ENCODE measurements around the gene DENND2D. TPM values are rescaled to one million over a fixed set of nuclear protein-coding genes. Genes with fewer than 3 reads are reported as not detected.

Gene DENND2D
- total RNA-seq, 1 donor, result 49.5 TPM

- Histone ChIP-seq H3K4me3 (ENCODE audit: low read length) (no peak overlapping the region), H3K4me1 (ENCODE audit: insufficient read depth, low read length) (peaks cover 78% of the 10 kb centered on the region), H3K27me3 (ENCODE audit: insufficient read depth, low read length) (no peaks in the 10 kb centered on the region), H3K9me3 (ENCODE audit: low read depth, low read length) (no peaks in the 10 kb centered on the region)
These were observed 14.4 kb upstream of the DENND2D start for GRCh38 chr1:111214884-111215283.

- H3K9me3 ChIP-seq (ENCODE audit: low read depth, low read length), result no peaks in the 10 kb centered on the region
- H3K27me3 ChIP-seq (ENCODE audit: insufficient read depth, low read length), result no peaks in the 10 kb centered on the region
- H3K4me3 ChIP-seq (ENCODE audit: low read length), result no peak overlapping the region
- peaks cover 71% of the 10 kb centered on the region for H3K4me1 ChIP-seq (ENCODE audit: insufficient read depth, low read length)
These were observed 13.8 kb upstream of the DENND2D start for GRCh38 chr1:111214074-111214801.

GRCh38 chr1:111213412-111213811, 13.0 kb upstream of the DENND2D start:
- H3K9me3 ChIP-seq (ENCODE audit: low read depth, low read length), result no peaks in the 10 kb centered on the region
- H3K4me3 ChIP-seq (ENCODE audit: low read length), result no peak overlapping the region
- H3K27me3 ChIP-seq (ENCODE audit: insufficient read depth, low read length), result no peaks in the 10 kb centered on the region
- peaks cover 63% of the 10 kb centered on the region for H3K4me1 ChIP-seq (ENCODE audit: insufficient read depth, low read length)

GRCh38 chr1:111212634-111213335, 12.3 kb upstream of the DENND2D start:
- no peaks in the 10 kb centered on the region for H3K27me3 ChIP-seq (ENCODE audit: insufficient read depth, low read length)
- H3K4me3 ChIP-seq (ENCODE audit: low read length), result no peak overlapping the region
- no peaks in the 10 kb centered on the region for H3K9me3 ChIP-seq (ENCODE audit: low read depth, low read length)
- H3K4me1 ChIP-seq (ENCODE audit: insufficient read depth, low read length), result peaks cover 58% of the 10 kb centered on the region

- no peaks in the 10 kb centered on the region for H3K27me3 ChIP-seq (ENCODE audit: insufficient read depth, low read length)
- no peak overlapping the region for H3K4me3 ChIP-seq (ENCODE audit: low read length)
- peaks cover 55% of the 10 kb centered on the region for H3K4me1 ChIP-seq (ENCODE audit: insufficient read depth, low read length)
- H3K9me3 ChIP-seq (ENCODE audit: low read depth, low read length), result no peaks in the 10 kb centered on the region
These were observed 11.5 kb upstream of the DENND2D start for GRCh38 chr1:111211921-111212320.

- Histone ChIP-seq H3K4me3 (ENCODE audit: low read length) (no peak overlapping the region), H3K9me3 (ENCODE audit: low read depth, low read length) (no peaks in the 10 kb centered on the region), H3K27me3 (ENCODE audit: insufficient read depth, low read length) (no peaks in the 10 kb centered on the region), H3K4me1 (ENCODE audit: insufficient read depth, low read length) (peaks cover 52% of the 10 kb centered on the region)
These were observed 9.2 kb upstream of the DENND2D start for GRCh38 chr1:111209622-111210021.

GRCh38 chr1:111208921-111209320, 8.5 kb upstream of the DENND2D start:
- no peaks in the 10 kb centered on the region for H3K27me3 ChIP-seq (ENCODE audit: insufficient read depth, low read length)
- H3K9me3 ChIP-seq (ENCODE audit: low read depth, low read length), result no peaks in the 10 kb centered on the region
- peaks cover 49% of the 10 kb centered on the region for H3K4me1 ChIP-seq (ENCODE audit: insufficient read depth, low read length)
- H3K4me3 ChIP-seq (ENCODE audit: low read length), result no peak overlapping the region

- Histone ChIP-seq H3K27me3 (ENCODE audit: insufficient read depth, low read length) (no peaks in the 10 kb centered on the region), H3K4me1 (ENCODE audit: insufficient read depth, low read length) (peaks cover 59% of the 10 kb centered on the region), H3K4me3 (ENCODE audit: low read length) (no peak overlapping the region), H3K9me3 (ENCODE audit: low read depth, low read length) (no peaks in the 10 kb centered on the region)
These were observed 5.2 kb upstream of the DENND2D start for GRCh38 chr1:111205714-111206050.

GRCh38 chr1:111204983-111205713, 4.7 kb upstream of the DENND2D start:
- H3K4me3 ChIP-seq (ENCODE audit: low read length), result peak overlapping the region; percentile 48
- H3K4me1 ChIP-seq (ENCODE audit: insufficient read depth, low read length), result peaks cover 64% of the 10 kb centered on the region
- H3K9me3 ChIP-seq (ENCODE audit: low read depth, low read length), result no peaks in the 10 kb centered on the region
- H3K27me3 ChIP-seq (ENCODE audit: insufficient read depth, low read length), result no peaks in the 10 kb centered on the region

GRCh38 chr1:111204201-111204982, 3.9 kb upstream of the DENND2D start:
- Histone ChIP-seq H3K9me3 (ENCODE audit: low read depth, low read length) (no peaks in the 10 kb centered on the region), H3K4me3 (ENCODE audit: low read length) (peak overlapping the region; percentile 48), H3K27me3 (ENCODE audit: insufficient read depth, low read length) (no peaks in the 10 kb centered on the region), H3K4me1 (ENCODE audit: insufficient read depth, low read length) (peaks cover 72% of the 10 kb centered on the region)

GRCh38 chr1:111203681-111204200, 3.3 kb upstream of the DENND2D start:
- Histone ChIP-seq H3K27me3 (ENCODE audit: insufficient read depth, low read length) (no peaks in the 10 kb centered on the region), H3K4me3 (ENCODE audit: low read length) (peak overlapping the region; percentile 48), H3K4me1 (ENCODE audit: insufficient read depth, low read length) (peaks cover 78% of the 10 kb centered on the region), H3K9me3 (ENCODE audit: low read depth, low read length) (no peaks in the 10 kb centered on the region)

GRCh38 chr1:111202707-111203623, 2.5 kb upstream of the DENND2D start:
- no peaks in the 10 kb centered on the region for H3K27me3 ChIP-seq (ENCODE audit: insufficient read depth, low read length)
- H3K4me3 ChIP-seq (ENCODE audit: low read length), result peak overlapping the region; percentile 48
- no peaks in the 10 kb centered on the region for H3K9me3 ChIP-seq (ENCODE audit: low read depth, low read length)
- H3K4me1 ChIP-seq (ENCODE audit: insufficient read depth, low read length), result peaks cover 86% of the 10 kb centered on the region

GRCh38 chr1:111202366-111202706, 1.9 kb upstream of the DENND2D start:
- Histone ChIP-seq H3K4me1 (ENCODE audit: insufficient read depth, low read length) (peaks cover 91% of the 10 kb centered on the region), H3K27me3 (ENCODE audit: insufficient read depth, low read length) (no peaks in the 10 kb centered on the region), H3K4me3 (ENCODE audit: low read length) (no peak overlapping the region), H3K9me3 (ENCODE audit: low read depth, low read length) (no peaks in the 10 kb centered on the region)
